CD4-positive, alpha-beta T cell treated with Interferon alpha-2 for 1 hour (primary cell): ENCODE measurements around the gene FADS1.

Source experiments
- DNase-seq, 2 donors: peaks; one replicate each; pipeline ENCODE4 v3.0.0-alpha.2; 2020 to 2022

Gene FADS1

GRCh38 chr11:61793829-61794204, 23.0 kb downstream of the FADS1 start:
- DNase-seq = no peak

- DNase-seq = no peak
Measured at GRCh38 chr11:61793083-61793828, 23.5 kb downstream of the FADS1 start.

GRCh38 chr11:61792310-61793082, 24.3 kb downstream of the FADS1 start, which contains the start of the genes FEN1 and TMEM258:
Gene FEN1, plus strand, starts transcription at chr11:61792911. Its CDS starts 2,451 bp downstream, at chr11:61795362.
Gene TMEM258, minus strand, starts transcription at chr11:61792599. Its CDS starts 41 bp downstream, at chr11:61792558.
- DNase-seq = peak; percentile 88 to 89

- peak; percentile 53 to 58 for DNase-seq
Measured at GRCh38 chr11:61791737-61792309, 25.0 kb downstream of the FADS1 start.

GRCh38 chr11:61787928-61788491, 28.8 kb downstream of the FADS1 start:
- DNase-seq = peak in 1 of 2 donors; percentile 29

GRCh38 chr11:61785837-61786402, 30.9 kb downstream of the FADS1 start:
- no peak for DNase-seq

- DNase-seq = no peak
Measured at GRCh38 chr11:61784506-61784805, 32.3 kb downstream of the FADS1 start.

GRCh38 chr11:61783717-61784505, 32.9 kb downstream of the FADS1 start:
- DNase-seq = no peak

GRCh38 chr11:61782841-61783240, 34.0 kb downstream of the FADS1 start:
- DNase-seq = no peak

- no peak for DNase-seq
Measured at GRCh38 chr11:61782299-61782698, 34.5 kb downstream of the FADS1 start.

- DNase-seq = no peak
Measured at GRCh38 chr11:61781585-61781984, 35.2 kb downstream of the FADS1 start.

- DNase-seq = no peak
Measured at GRCh38 chr11:61780581-61781162, 36.1 kb downstream of the FADS1 start.

GRCh38 chr11:61779666-61780525, 36.9 kb downstream of the FADS1 start:
- no peak for DNase-seq

GRCh38 chr11:61778920-61779650, 37.7 kb downstream of the FADS1 start:
- no peak for DNase-seq

GRCh38 chr11:61778357-61778886, 38.4 kb downstream of the FADS1 start:
- no peak for DNase-seq

GRCh38 chr11:61777234-61778090, 39.3 kb downstream of the FADS1 start:
- peak; percentile 62 to 81 for DNase-seq

GRCh38 chr11:61776561-61777075, 40.2 kb downstream of the FADS1 start:
- DNase-seq = peak; percentile 52 to 61
